ENCODE results near the gene HOXB1. TPM values are rescaled to one million over a fixed set of nuclear protein-coding genes. Genes with fewer than 3 reads are reported as not detected.

Gene HOXB1
- total RNA-seq, 1 donor from 2014 or later = not detected

- Mint-ChIP-seq H3K36me3 (ENCODE audit: low read depth) (no peaks in the 10 kb centered on the region), H3K4me3 (peak overlapping the region; percentile 41), H3K4me1 (peaks cover 21% of the 10 kb centered on the region), H3K27ac (peak overlapping the region; percentile 2), H3K9me3 (no peaks in the 10 kb centered on the region), H3K27me3 (peaks cover 22% of the 10 kb centered on the region)
- POLR2A ChIA-PET = interaction anchor here (0.7 kb wide), 1 partner anchor 577 kb away, joined by 4 read pairs; no protein-coding TSS in a partner anchor
- ATAC-seq (ENCODE audit: low read depth) (no peak), DNase-seq (no peak)
- CTCF ChIA-PET = no interaction called here
- intact Hi-C loops (cut with micrococcal nuclease) = no loop called here
- no peak for TF ChIP-seq CTCF (IDR thresholded peaks at IDR 0.05)
These were observed 17.2 kb upstream of the HOXB1 start for GRCh38 chr17:48547808-48548522.

GRCh38 chr17:48546924-48547807, 16.4 kb upstream of the HOXB1 start:
- ATAC-seq (ENCODE audit: low read depth) = no peak
- no peaks in the 10 kb centered on the region for H3K9me3 Mint-ChIP-seq
- CTCF ChIA-PET = no interaction called here

GRCh38 chr17:48546137-48546923, 15.5 kb upstream of the HOXB1 start:
- DNase-seq = no peak
- H3K4me1 Mint-ChIP-seq = peaks cover 35% of the 10 kb centered on the region

More at GRCh38 chr17:48546924-48547807, 16.4 kb upstream of the HOXB1 start:
- Mint-ChIP-seq H3K4me3 (no peak overlapping the region), H3K27ac (peak overlapping the region; percentile 2), H3K27me3 (peaks cover 26% of the 10 kb centered on the region), H3K36me3 (ENCODE audit: low read depth) (peaks cover 1% of the 10 kb centered on the region), H3K4me1 (peaks cover 27% of the 10 kb centered on the region)
- POLR2A ChIA-PET = interaction anchor here (0.7 kb wide), 1 partner anchor 577 kb away, joined by 4 read pairs; no protein-coding TSS in a partner anchor
- TF ChIP-seq CTCF (IDR thresholded peaks at IDR 0.05) = no peak
- intact Hi-C loops (cut with micrococcal nuclease) = no loop called here
- no peak for DNase-seq

GRCh38 chr17:48545539-48545938, 14.7 kb upstream of the HOXB1 start:
- H3K36me3 Mint-ChIP-seq (ENCODE audit: low read depth) = peaks cover 5% of the 10 kb centered on the region
- no peaks in the 10 kb centered on the region for H3K9me3 Mint-ChIP-seq

More at GRCh38 chr17:48546137-48546923, 15.5 kb upstream of the HOXB1 start:
- H3K4me3 Mint-ChIP-seq = no peak overlapping the region
- intact Hi-C loops (cut with micrococcal nuclease) = no loop called here
- no peak for ATAC-seq (ENCODE audit: low read depth)
- POLR2A ChIA-PET = no interaction called here
- peaks cover 29% of the 10 kb centered on the region for H3K27me3 Mint-ChIP-seq
- no peaks in the 10 kb centered on the region for H3K9me3 Mint-ChIP-seq
- no peak overlapping the region for H3K27ac Mint-ChIP-seq
- CTCF ChIA-PET = no interaction called here
- no peak for TF ChIP-seq CTCF (IDR thresholded peaks at IDR 0.05)
- peaks cover 5% of the 10 kb centered on the region for H3K36me3 Mint-ChIP-seq (ENCODE audit: low read depth)

More at GRCh38 chr17:48545539-48545938, 14.7 kb upstream of the HOXB1 start:
- H3K27ac Mint-ChIP-seq = no peak overlapping the region
- ATAC-seq (ENCODE audit: low read depth) (no peak), DNase-seq (no peak)
- ChIA-PET CTCF (no interaction called here), POLR2A (no interaction called here)
- peaks cover 31% of the 10 kb centered on the region for H3K27me3 Mint-ChIP-seq
- H3K4me1 Mint-ChIP-seq = peaks cover 40% of the 10 kb centered on the region
- no peak for TF ChIP-seq CTCF (IDR thresholded peaks at IDR 0.05)
- peak overlapping the region; percentile 19 for H3K4me3 Mint-ChIP-seq
- intact Hi-C loops (cut with micrococcal nuclease) = no loop called here

All from activated B cell treated with CpG ODN at 0.5 μM for 24 hours (primary cell).